H9 (cell line): ENCODE measurements around the gene FARS2. TPM values are rescaled to one million over a fixed set of nuclear protein-coding genes. Genes with fewer than 3 reads are reported as not detected.

Experiments used
- DNase-seq: peaks from one replicate; pipeline ENCODE4 v3.0.0-alpha.2; 2017
- H2AFZ ChIP-seq: one replicate; pipeline ENCODE4 v1.6.1; 2013; ENCODE audit warnings: mild to moderate bottlenecking, low read length, control low read depth, moderate library complexity
- H2AK5ac ChIP-seq: 2 replicates; pipeline ENCODE4 v1.6.1; 2013; ENCODE audit warnings: low read length, control low read depth, mixed read lengths; ENCODE audit not compliant: insufficient read length
- H2BK120ac ChIP-seq: one replicate; pipeline ENCODE4 v1.6.1; 2013; ENCODE audit warnings: low read depth, mild to moderate bottlenecking, low read length, control low read depth, inconsistent platforms; ENCODE audit not compliant: poor library complexity, severe bottlenecking
- H2BK12ac ChIP-seq: 2 replicates; pipeline ENCODE4 v1.6.1; 2013; ENCODE audit warnings: low read length, control low read depth, mixed read lengths, low read depth; ENCODE audit not compliant: insufficient read length
- H2BK15ac ChIP-seq: 2 replicates; pipeline ENCODE4 v1.6.1; 2013; ENCODE audit warnings: low read depth, low read length, control low read depth
- H2BK20ac ChIP-seq: one replicate; pipeline ENCODE4 v1.6.1; 2013; ENCODE audit warnings: low read depth, mild to moderate bottlenecking, low read length, control low read depth, inconsistent platforms; ENCODE audit not compliant: poor library complexity, severe bottlenecking
- H2BK5ac ChIP-seq: 2 replicates; pipeline ENCODE4 v1.6.1; 2013; ENCODE audit warnings: low read length, control low read depth, mixed read lengths; ENCODE audit not compliant: insufficient read length
- H3K14ac ChIP-seq: 2 replicates; pipeline ENCODE4 v1.6.1; 2013; ENCODE audit warnings: low read length, control low read depth; ENCODE audit not compliant: insufficient read depth
- H3K18ac ChIP-seq: 2 replicates; pipeline ENCODE4 v1.6.1; 2013; ENCODE audit warnings: low read depth, mild to moderate bottlenecking, mixed read lengths, low read length, control low read depth; ENCODE audit not compliant: insufficient read length
- H3K23ac ChIP-seq: 2 replicates; pipeline ENCODE4 v1.6.1; 2013; ENCODE audit warnings: low read length, control low read depth, mixed read lengths, low read depth; ENCODE audit not compliant: insufficient read length
- H3K23me2 ChIP-seq: 2 replicates; pipeline ENCODE4 v1.6.1; 2013; ENCODE audit warnings: low read depth, mild to moderate bottlenecking, mixed read lengths, low read length, control low read depth; ENCODE audit not compliant: insufficient read length, poor library complexity, severe bottlenecking
- H3K27ac ChIP-seq: 2 replicates; pipeline ENCODE4 v1.5.1; 2013; ENCODE audit warnings: low read length, control low read depth, mixed read lengths, low read depth; ENCODE audit not compliant: insufficient read length
- H3K27me3 ChIP-seq: 2 replicates; pipeline ENCODE4 v1.6.1; 2013; ENCODE audit warnings: low read length, control low read depth, inconsistent platforms; ENCODE audit not compliant: insufficient read depth
- H3K4ac ChIP-seq: 2 replicates; pipeline ENCODE4 v1.6.1; 2013; ENCODE audit warnings: low read depth, mild to moderate bottlenecking, control low read depth, inconsistent platforms, low read length, moderate library complexity
- H3K4me1 ChIP-seq: 2 replicates; pipeline ENCODE4 v1.6.1; 2013; ENCODE audit warnings: low read length, control low read depth, inconsistent platforms; ENCODE audit not compliant: insufficient read depth
- H3K4me2 ChIP-seq: 2 replicates; pipeline ENCODE4 v1.6.1; 2013; ENCODE audit warnings: low read length, control low read depth, mixed read lengths; ENCODE audit not compliant: insufficient read length, insufficient read depth
- H3K56ac ChIP-seq: 2 replicates; pipeline ENCODE4 v1.6.1; 2013; ENCODE audit warnings: low read depth, mild to moderate bottlenecking, mixed read lengths, low read length, control low read depth; ENCODE audit not compliant: insufficient read length
- H3K79me1 ChIP-seq: 2 replicates; pipeline ENCODE4 v1.6.1; 2013; ENCODE audit warnings: low read depth, mild to moderate bottlenecking, moderate library complexity, low read length, control low read depth, inconsistent platforms; ENCODE audit not compliant: insufficient read depth, poor library complexity, severe bottlenecking
- H3K79me2 ChIP-seq: 2 replicates; pipeline ENCODE4 v1.6.1; 2013; ENCODE audit warnings: low read length, control low read depth, inconsistent platforms; ENCODE audit not compliant: insufficient read depth
- H3K9ac ChIP-seq: 2 replicates; pipeline ENCODE4 v1.6.1; 2013; ENCODE audit warnings: low read length, control low read depth, mixed read lengths; ENCODE audit not compliant: insufficient read length; ENCODE audit errors: extremely low read depth
- H3K9me3 ChIP-seq: one replicate; pipeline ENCODE4 v1.6.1; 2013; ENCODE audit warnings: low read depth, low read length, inconsistent platforms; ENCODE audit not compliant: control insufficient read depth
- H3T11ph ChIP-seq: one replicate; pipeline ENCODE4 v1.6.1; 2013; ENCODE audit warnings: mild to moderate bottlenecking, low read length, control low read depth, inconsistent platforms
- H4K20me1 ChIP-seq: one replicate; pipeline ENCODE4 v1.6.1; 2013; ENCODE audit not compliant: control insufficient read depth, insufficient read length, insufficient read depth
- H4K5ac ChIP-seq: 2 replicates; pipeline ENCODE4 v1.6.1; 2013; ENCODE audit warnings: low read depth, mild to moderate bottlenecking, mixed read lengths, low read length, control low read depth; ENCODE audit not compliant: insufficient read length
- H4K8ac ChIP-seq: replicated peaks from 2 replicates; pipeline ENCODE4 v1.6.1; 2013; ENCODE audit warnings: low read length, control low read depth, mixed read lengths, low read depth; ENCODE audit not compliant: insufficient read length
- H4K91ac ChIP-seq: 2 replicates; pipeline ENCODE4 v1.6.1; 2013; ENCODE audit warnings: low read depth, mild to moderate bottlenecking, moderate library complexity, mixed read lengths, low read length, control low read depth; ENCODE audit not compliant: insufficient read length
- H3K27ac Mint-ChIP-seq, 3 experiments: 2 replicates in 2 of 3; 3 replicates in 1 of 3; pipeline ENCODE4 v1.8.0; 2020 to 2021; ENCODE audit warnings: mixed read lengths in 3 of 3, mild to moderate bottlenecking in 1 of 3, moderate library complexity in 1 of 3
- H3K27me3 Mint-ChIP-seq: 2 replicates; pipeline ENCODE4 v1.8.0; 2021; ENCODE audit warnings: low read depth, mild to moderate bottlenecking, moderate library complexity, mixed read lengths
- H3K36me3 Mint-ChIP-seq, 3 experiments: 2 replicates in 2 of 3; 3 replicates in 1 of 3; pipeline ENCODE4 v1.8.0; 2020 to 2021; ENCODE audit warnings: low read depth in 3 of 3, mixed read lengths in 3 of 3; ENCODE audit not compliant: insufficient read depth in 1 of 3
- H3K4me1 Mint-ChIP-seq, 2 experiments: 2 replicates each; pipeline ENCODE4 v1.8.0; 2020; ENCODE audit warnings: mixed read lengths in 2 of 2
- H3K4me3 Mint-ChIP-seq, 2 experiments: 2 replicates in 1 of 2; 3 replicates in 1 of 2; pipeline ENCODE4 v1.8.0; 2020 to 2021; ENCODE audit warnings: mild to moderate bottlenecking in 2 of 2, mixed read lengths in 2 of 2, moderate library complexity in 1 of 2
- H3K9me3 Mint-ChIP-seq, 2 experiments: 2 replicates in 1 of 2; 3 replicates in 1 of 2; pipeline ENCODE4 v1.8.0; 2020; ENCODE audit warnings: mild to moderate bottlenecking in 2 of 2, mixed read lengths in 2 of 2, moderate library complexity in 1 of 2
- WGBS: extraction: QIAGEN DNeasy Blood & Tissue Kit; methylation state at CpG from one replicate; pipeline ENCODE4 v1.1.7; 2013; ENCODE audit warnings: missing lambda C conversion rate, low lambda C conversion rate, mixed read lengths; ENCODE audit not compliant: insufficient read length; ENCODE audit errors: extremely low coverage; 5-methylcytosine and 5-hydroxymethylcytosine counted together
- total RNA-seq: library from RNA; stranded (reverse); gene quantifications from 2 replicates; pipeline ENCODE4 v1.2.1, GENCODE V29; 2021
- TF ChIP-seq, protein P1 (sequence below): fragments of 200-600 bp; sonication (generic); conservative IDR thresholded peaks from 3 replicates; pipeline ENCODE4 v1.8.0; 2021; ENCODE audit warnings: antibody characterized with exemption, mild to moderate bottlenecking

The FARS2 gene
- total RNA-seq, 1 experiment from 2014 or later: 8.5 TPM

DNA sequence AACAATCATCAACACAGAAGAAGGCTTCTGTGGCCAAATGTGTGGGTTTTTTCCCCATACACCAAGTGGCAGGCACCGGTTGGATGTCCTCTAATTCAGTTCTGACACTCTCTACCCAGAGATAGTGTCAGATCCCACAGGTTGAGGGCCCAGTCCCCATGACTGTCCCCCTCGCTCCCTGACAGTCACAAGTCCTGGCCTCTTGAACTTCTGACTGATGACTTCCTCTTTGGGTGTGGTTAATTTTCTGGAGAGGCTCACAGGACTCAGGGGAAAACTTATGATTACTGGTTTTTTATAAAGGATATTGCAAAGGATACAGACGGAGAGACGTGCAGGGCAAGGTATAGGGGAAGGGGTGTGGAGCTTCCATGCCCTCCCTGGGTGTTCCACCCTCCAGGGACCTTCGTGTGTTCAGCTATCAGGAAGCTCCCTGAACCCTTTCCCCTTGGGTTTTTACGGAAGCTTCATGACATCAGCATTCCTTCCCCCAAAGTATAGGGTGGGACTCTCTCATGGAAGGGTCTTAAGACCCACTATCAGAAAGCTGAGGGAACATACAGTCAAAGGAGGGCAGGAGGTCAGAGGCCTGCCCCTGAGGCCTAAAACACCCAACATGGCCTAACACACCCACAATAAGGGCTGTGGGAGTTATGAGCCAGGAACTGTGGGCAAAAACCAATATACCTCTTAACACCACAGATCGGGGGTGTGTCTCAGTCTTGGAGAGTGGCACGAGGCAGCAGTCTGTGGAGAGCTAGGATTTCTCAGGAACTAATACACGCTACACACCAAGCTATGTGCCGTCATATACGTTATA is 33.3 kb downstream of the FARS2 start:
- H4K5ac ChIP-seq: no peak overlapping the region
- H3K27me3 Mint-ChIP-seq: no peaks in the 10 kb centered on the region

More for the DNA sequence above, 33.3 kb downstream of the FARS2 start:
- H3K14ac ChIP-seq: no peak overlapping the region
- no peak overlapping the region for H2BK5ac ChIP-seq
- no peak overlapping the region for H3K23ac ChIP-seq
- H3K4me3 Mint-ChIP-seq: no peak overlapping the region
- H2BK20ac ChIP-seq: no peak overlapping the region
- H3K18ac ChIP-seq: no peak overlapping the region
- H3K4me1 ChIP-seq: peaks cover 2% of the 10 kb centered on the region; the same call in 1 of the 2 replicates
- no peaks in the 10 kb centered on the region for H3K23me2 ChIP-seq
- no peak overlapping the region for H2BK15ac ChIP-seq
- no peak overlapping the region for H2AK5ac ChIP-seq
- H3K79me1 ChIP-seq: no peaks in the 10 kb centered on the region
- H3K4ac ChIP-seq: no peak overlapping the region
- no peaks in the 10 kb centered on the region for H3K9me3 Mint-ChIP-seq
- WGBS: no CpG with 5 or more reads among the region's 11 CpGs
- H3K27me3 ChIP-seq: no peaks in the 10 kb centered on the region
- TF ChIP-seq, protein P1, sequence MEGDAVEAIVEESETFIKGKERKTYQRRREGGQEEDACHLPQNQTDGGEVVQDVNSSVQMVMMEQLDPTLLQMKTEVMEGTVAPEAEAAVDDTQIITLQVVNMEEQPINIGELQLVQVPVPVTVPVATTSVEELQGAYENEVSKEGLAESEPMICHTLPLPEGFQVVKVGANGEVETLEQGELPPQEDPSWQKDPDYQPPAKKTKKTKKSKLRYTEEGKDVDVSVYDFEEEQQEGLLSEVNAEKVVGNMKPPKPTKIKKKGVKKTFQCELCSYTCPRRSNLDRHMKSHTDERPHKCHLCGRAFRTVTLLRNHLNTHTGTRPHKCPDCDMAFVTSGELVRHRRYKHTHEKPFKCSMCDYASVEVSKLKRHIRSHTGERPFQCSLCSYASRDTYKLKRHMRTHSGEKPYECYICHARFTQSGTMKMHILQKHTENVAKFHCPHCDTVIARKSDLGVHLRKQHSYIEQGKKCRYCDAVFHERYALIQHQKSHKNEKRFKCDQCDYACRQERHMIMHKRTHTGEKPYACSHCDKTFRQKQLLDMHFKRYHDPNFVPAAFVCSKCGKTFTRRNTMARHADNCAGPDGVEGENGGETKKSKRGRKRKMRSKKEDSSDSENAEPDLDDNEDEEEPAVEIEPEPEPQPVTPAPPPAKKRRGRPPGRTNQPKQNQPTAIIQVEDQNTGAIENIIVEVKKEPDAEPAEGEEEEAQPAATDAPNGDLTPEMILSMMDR: no peak
- no peak overlapping the region for H2BK12ac ChIP-seq
- H3K27ac ChIP-seq: no peak overlapping the region
- H3K9me3 ChIP-seq: no peaks in the 10 kb centered on the region
- no peaks in the 10 kb centered on the region for H3K79me2 ChIP-seq
- no peak overlapping the region for H4K8ac ChIP-seq
- H4K91ac ChIP-seq: no peak overlapping the region
- peaks cover 10 to 11% of the 10 kb centered on the region in 2 experiments for H3K4me1 Mint-ChIP-seq
- H2BK120ac ChIP-seq: no peak overlapping the region
- no peaks in the 10 kb centered on the region for H4K20me1 ChIP-seq
- H3K4me2 ChIP-seq: no peak overlapping the region
- H3K27ac Mint-ChIP-seq: peak overlapping the region in 1 of 3 experiments; percentile 16; a peak in 4 of 7 replicates
- H3T11ph ChIP-seq: no peak overlapping the region
- H2AFZ ChIP-seq: no peak overlapping the region
- H3K9ac ChIP-seq: no peak overlapping the region
- no peak for DNase-seq
- no peaks in the 10 kb centered on the region; a peak in 1 of 7 replicates for H3K36me3 Mint-ChIP-seq
- H3K56ac ChIP-seq: no peak overlapping the region
